Endometrial microvascular endothelial cells (primary cell): ENCODE data around the gene SMIM26. TPM values are rescaled to one million over a fixed set of nuclear protein-coding genes. Genes with fewer than 3 reads are reported as not detected.
"Not testable (repeated sequence)": the region's sequence is repeated elsewhere in the genome, so short reads cannot be mapped to it uniquely, and the experiment has no call there.

Source experiments
- in situ Hi-C: cut with HindIII; loops from 2 replicates; pipeline ENCODE4 v1.10.0; 2017; ENCODE audit warnings: low sequenced_read_pairs, low pct_unique_long_range_greater_than_20kb; ENCODE audit errors: inconsistent ontology term
- total RNA-seq: library from RNA; depleted of rRNA; stranded (reverse); fragments of >200 nt; gene quantifications from one replicate; pipeline ENCODE4 v1.2.3, GENCODE V29; 2015; ENCODE audit errors: inconsistent ontology term

Gene SMIM26
- 73.6 TPM for total RNA-seq

- in situ Hi-C loops = no loop called here
Observed at GRCh38 chr20:18566892-18567738, at the start of gene SMIM26. TSS of gene SMIM26 (plus strand) at chr20:18567432. CDS start at chr20:18567479, 47 bp downstream.

GRCh38 chr20:18522066-18522465 is 45.2 kb upstream of the SMIM26 start:
- in situ Hi-C loops = not testable (repeated sequence)

- in situ Hi-C loops = no loop called here
Observed at GRCh38 chr20:18523066-18523465, 44.2 kb upstream of the SMIM26 start.

GRCh38 chr20:18524646-18525045 is 42.6 kb upstream of the SMIM26 start:
- in situ Hi-C loops = no loop called here

GRCh38 chr20:18526761-18527160 is 40.5 kb upstream of the SMIM26 start:
- in situ Hi-C loops = not testable (repeated sequence)

GRCh38 chr20:18527339-18527738 is 39.9 kb upstream of the SMIM26 start:
- in situ Hi-C loops = no loop called here

GRCh38 chr20:18527836-18528235 is 39.4 kb upstream of the SMIM26 start:
- in situ Hi-C loops = no loop called here

- in situ Hi-C loops = no loop called here
Observed at GRCh38 chr20:18529041-18529440, 38.2 kb upstream of the SMIM26 start.

- in situ Hi-C loops = no loop called here
Observed at GRCh38 chr20:18532626-18533025, 34.6 kb upstream of the SMIM26 start.

GRCh38 chr20:18533491-18533890 is 33.7 kb upstream of the SMIM26 start:
- in situ Hi-C loops = no loop called here

GRCh38 chr20:18533978-18534644 is 33.1 kb upstream of the SMIM26 start:
- in situ Hi-C loops = no loop called here

GRCh38 chr20:18537651-18538050 is 29.6 kb upstream of the SMIM26 start:
- in situ Hi-C loops = no loop called here

GRCh38 chr20:18541741-18542140 is 25.5 kb upstream of the SMIM26 start:
- in situ Hi-C loops = no loop called here

- in situ Hi-C loops = no loop called here
Observed at GRCh38 chr20:18543216-18543615, 24.0 kb upstream of the SMIM26 start.

- in situ Hi-C loops = no loop called here
Observed at GRCh38 chr20:18543932-18544331, 23.3 kb upstream of the SMIM26 start.

- in situ Hi-C loops = no loop called here
Observed at GRCh38 chr20:18545566-18545965, 21.7 kb upstream of the SMIM26 start.

GRCh38 chr20:18548465-18548864 is 18.8 kb upstream of the SMIM26 start:
- in situ Hi-C loops = no loop called here

GRCh38 chr20:18553746-18554145 is 13.5 kb upstream of the SMIM26 start:
- in situ Hi-C loops = no loop called here

GRCh38 chr20:18567739-18568091 is 483 bp downstream of the SMIM26 start:
- in situ Hi-C loops = no loop called here

- in situ Hi-C loops = no loop called here
Observed at GRCh38 chr20:18571009-18571408, 3.8 kb downstream of the SMIM26 start.
